ENCODE measurements around the gene CCDC3. TPM values are rescaled to one million over a fixed set of nuclear protein-coding genes. Genes with fewer than 3 reads are reported as not detected.
"Not testable (repeated sequence)": the region's sequence is repeated elsewhere in the genome, so short reads cannot be mapped to it uniquely, and the experiment has no call there.

Gene CCDC3
- total RNA-seq, 1 donor from 2014 or later = 1.1 TPM

- Mint-ChIP-seq H3K27ac (no peak overlapping the region), H3K36me3 (ENCODE audit: insufficient read depth) (no peaks in the 10 kb centered on the region), H3K4me3 (ENCODE audit: low read depth) (no peak overlapping the region)
Observed at GRCh38 chr10:13036841-13037240, 35.3 kb upstream of the CCDC3 start.

DNA sequence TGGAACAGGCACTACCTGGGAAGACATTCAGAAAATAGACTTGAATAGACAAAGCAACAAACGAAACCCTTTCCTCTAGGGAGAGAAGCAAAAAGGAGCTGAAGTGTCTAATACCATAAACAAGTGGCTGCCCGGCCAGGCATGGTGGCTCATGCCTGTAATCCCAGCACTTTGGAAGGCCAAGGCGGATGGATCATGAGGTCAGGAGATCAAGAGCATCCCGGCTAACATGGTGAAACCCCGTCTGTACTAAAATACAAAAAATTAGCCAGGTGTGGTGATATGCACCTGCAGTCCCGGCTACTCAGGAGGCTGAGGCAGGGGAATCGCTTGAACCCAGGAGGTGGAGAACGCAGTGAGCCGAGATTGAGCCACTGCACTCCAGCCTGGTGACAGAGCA lies 34.2 kb upstream of the CCDC3 start:
- H3K9me3 Mint-ChIP-seq (ENCODE audit: low read depth); H3K27me3 Mint-ChIP-seq; H3K27ac Mint-ChIP-seq; H3K4me1 Mint-ChIP-seq (ENCODE audit: low read depth); DNase-seq (ENCODE audit: low spot score, unreplicated experiment); H3K4me3 Mint-ChIP-seq (ENCODE audit: low read depth); H3K36me3 Mint-ChIP-seq (ENCODE audit: insufficient read depth): not testable (repeated sequence)

More at GRCh38 chr10:13036841-13037240, 35.3 kb upstream of the CCDC3 start:
- no peak for TF ChIP-seq CTCF (IDR thresholded peaks at IDR 0.05; ENCODE audit: unreplicated experiment)
- Mint-ChIP-seq H3K4me1 (ENCODE audit: low read depth) (no peaks in the 10 kb centered on the region), H3K9me3 (ENCODE audit: low read depth) (no peaks in the 10 kb centered on the region), H3K27me3 (no peaks in the 10 kb centered on the region)
- DNase-seq (ENCODE audit: low spot score, unreplicated experiment) = no peak

- Mint-ChIP-seq H3K4me3 (ENCODE audit: low read depth) (no peak overlapping the region), H3K36me3 (ENCODE audit: insufficient read depth) (peaks cover 2% of the 10 kb centered on the region), H3K9me3 (ENCODE audit: low read depth) (peaks cover 15% of the 10 kb centered on the region), H3K4me1 (ENCODE audit: low read depth) (no peaks in the 10 kb centered on the region), H3K27ac (no peak overlapping the region), H3K27me3 (peaks cover 3% of the 10 kb centered on the region)
- no peak for TF ChIP-seq CTCF (IDR thresholded peaks at IDR 0.05; ENCODE audit: unreplicated experiment)
- no peak for DNase-seq (ENCODE audit: low spot score, unreplicated experiment)
Observed at GRCh38 chr10:13026873-13027272, 25.4 kb upstream of the CCDC3 start.

GRCh38 chr10:13023754-13024153 lies 22.2 kb upstream of the CCDC3 start:
- Mint-ChIP-seq H3K36me3 (ENCODE audit: insufficient read depth) (peaks cover 2% of the 10 kb centered on the region), H3K9me3 (ENCODE audit: low read depth) (peaks cover 15% of the 10 kb centered on the region), H3K4me3 (ENCODE audit: low read depth) (no peak overlapping the region), H3K27me3 (peaks cover 3% of the 10 kb centered on the region), H3K27ac (no peak overlapping the region), H3K4me1 (ENCODE audit: low read depth) (no peaks in the 10 kb centered on the region)
- no peak for DNase-seq (ENCODE audit: low spot score, unreplicated experiment)
- no peak for TF ChIP-seq CTCF (IDR thresholded peaks at IDR 0.05; ENCODE audit: unreplicated experiment)

GRCh38 chr10:13019280-13019679 lies 17.8 kb upstream of the CCDC3 start:
- TF ChIP-seq CTCF (IDR thresholded peaks at IDR 0.05; ENCODE audit: unreplicated experiment) = no peak
- Mint-ChIP-seq H3K4me1 (ENCODE audit: low read depth) (peaks cover 5% of the 10 kb centered on the region), H3K9me3 (ENCODE audit: low read depth) (peaks cover 7% of the 10 kb centered on the region), H3K36me3 (ENCODE audit: insufficient read depth) (no peaks in the 10 kb centered on the region), H3K27ac (no peak overlapping the region), H3K27me3 (no peaks in the 10 kb centered on the region), H3K4me3 (ENCODE audit: low read depth) (no peak overlapping the region)
- no peak for DNase-seq (ENCODE audit: low spot score, unreplicated experiment)

DNA sequence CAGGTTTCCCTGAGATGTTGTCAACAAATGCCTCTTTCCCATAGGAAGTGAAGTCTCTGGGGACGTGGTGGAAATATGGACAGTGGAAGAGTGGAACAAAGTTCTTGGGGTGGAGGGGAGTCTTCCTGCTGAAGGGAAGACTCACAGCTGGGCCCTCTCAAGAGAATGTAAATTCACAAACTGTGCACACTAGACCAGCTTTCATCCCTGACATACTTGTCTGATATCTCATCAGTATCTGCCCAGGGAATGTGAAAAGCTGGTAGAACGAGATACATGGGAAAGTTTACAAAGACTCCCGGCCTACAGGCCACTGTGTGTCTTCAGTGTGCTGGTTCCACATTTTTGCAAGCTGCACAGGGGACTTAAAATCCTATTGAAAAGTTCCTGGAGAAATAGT lies 16.7 kb upstream of the CCDC3 start:
- no peaks in the 10 kb centered on the region for H3K27me3 Mint-ChIP-seq
- H3K36me3 Mint-ChIP-seq (ENCODE audit: insufficient read depth) = no peaks in the 10 kb centered on the region
- no peak for TF ChIP-seq CTCF (IDR thresholded peaks at IDR 0.05; ENCODE audit: unreplicated experiment)
- no peak overlapping the region for H3K4me3 Mint-ChIP-seq (ENCODE audit: low read depth)
- H3K4me1 Mint-ChIP-seq (ENCODE audit: low read depth) = peaks cover 5% of the 10 kb centered on the region
- DNase-seq (ENCODE audit: low spot score, unreplicated experiment) = no peak
- H3K9me3 Mint-ChIP-seq (ENCODE audit: low read depth) = peaks cover 8% of the 10 kb centered on the region
- no peak overlapping the region for H3K27ac Mint-ChIP-seq
